Subcutaneous adipose tissue (tissue), 4 donors: ENCODE measurements around the gene CYB561. TPM values are rescaled to one million over a fixed set of nuclear protein-coding genes. Genes with fewer than 3 reads are reported as not detected.

Source experiments
- total RNA-seq, 4 donors: library from RNA; depleted of rRNA; stranded (reverse); fragments of >200 nt; gene quantifications; one replicate each; pipeline ENCODE4 v1.1.0, GENCODE V29; 2016
- TF ChIP-seq, protein P1 (sequence below): fragments of 450-650 bp; IDR thresholded peaks from one replicate; pipeline ENCODE4 v1.5.1; 2016; ENCODE audit warnings: low read depth, mild to moderate bottlenecking, control low read depth, antibody characterized with exemption, moderate library complexity

The CYB561 gene
- total RNA-seq, 4 donors from 2014 or later = 12.7 to 17.9 (median 14.1) TPM

DNA sequence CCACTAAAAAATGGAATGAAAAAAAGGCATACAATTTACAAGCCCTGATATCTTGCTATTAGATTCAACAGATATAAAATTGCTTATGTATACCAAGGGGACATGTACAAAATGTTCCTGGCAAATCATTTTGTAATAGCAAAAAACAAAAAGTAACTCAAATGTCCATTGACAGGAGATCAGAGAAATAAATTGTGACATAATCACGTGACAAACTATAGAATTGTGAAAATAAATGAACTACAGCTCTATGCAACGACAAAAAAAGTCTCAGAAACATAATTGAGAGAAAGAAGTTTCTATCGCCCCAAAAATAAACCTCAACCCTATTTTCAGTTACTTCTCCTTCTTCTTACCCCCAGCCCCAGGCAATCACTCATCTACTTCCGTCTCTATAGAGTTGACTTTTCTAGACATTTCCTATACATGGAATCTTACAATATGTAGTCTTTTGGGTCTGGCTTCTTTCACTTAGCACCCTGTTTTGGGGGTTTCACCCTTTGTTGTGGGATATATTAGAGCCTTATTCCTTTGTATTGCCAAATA is 18.7 kb upstream of the CYB561 start:
- TF ChIP-seq, protein P1, sequence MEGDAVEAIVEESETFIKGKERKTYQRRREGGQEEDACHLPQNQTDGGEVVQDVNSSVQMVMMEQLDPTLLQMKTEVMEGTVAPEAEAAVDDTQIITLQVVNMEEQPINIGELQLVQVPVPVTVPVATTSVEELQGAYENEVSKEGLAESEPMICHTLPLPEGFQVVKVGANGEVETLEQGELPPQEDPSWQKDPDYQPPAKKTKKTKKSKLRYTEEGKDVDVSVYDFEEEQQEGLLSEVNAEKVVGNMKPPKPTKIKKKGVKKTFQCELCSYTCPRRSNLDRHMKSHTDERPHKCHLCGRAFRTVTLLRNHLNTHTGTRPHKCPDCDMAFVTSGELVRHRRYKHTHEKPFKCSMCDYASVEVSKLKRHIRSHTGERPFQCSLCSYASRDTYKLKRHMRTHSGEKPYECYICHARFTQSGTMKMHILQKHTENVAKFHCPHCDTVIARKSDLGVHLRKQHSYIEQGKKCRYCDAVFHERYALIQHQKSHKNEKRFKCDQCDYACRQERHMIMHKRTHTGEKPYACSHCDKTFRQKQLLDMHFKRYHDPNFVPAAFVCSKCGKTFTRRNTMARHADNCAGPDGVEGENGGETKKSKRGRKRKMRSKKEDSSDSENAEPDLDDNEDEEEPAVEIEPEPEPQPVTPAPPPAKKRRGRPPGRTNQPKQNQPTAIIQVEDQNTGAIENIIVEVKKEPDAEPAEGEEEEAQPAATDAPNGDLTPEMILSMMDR = no peak

DNA sequence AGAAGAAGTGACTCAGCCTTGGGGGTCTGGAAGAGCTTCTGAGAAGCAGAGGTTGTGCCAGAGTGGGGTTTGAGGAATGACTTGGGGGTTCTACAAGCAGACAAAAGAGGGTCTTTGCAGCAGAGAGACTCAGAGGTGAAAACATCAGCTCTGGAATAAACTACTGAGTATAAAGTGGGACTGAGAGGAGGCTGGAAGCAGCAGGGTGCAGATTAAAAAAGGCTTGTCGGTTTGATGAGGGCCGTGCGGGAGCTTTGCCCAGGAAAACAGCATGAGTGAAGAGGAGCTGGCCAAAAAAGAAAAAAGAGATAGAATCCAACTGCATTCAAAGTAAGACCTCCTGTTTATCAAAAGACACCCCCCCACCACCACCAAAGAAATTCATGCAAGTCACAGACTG is 17.7 kb upstream of the CYB561 start:
- TF ChIP-seq, protein P1 = no peak

DNA sequence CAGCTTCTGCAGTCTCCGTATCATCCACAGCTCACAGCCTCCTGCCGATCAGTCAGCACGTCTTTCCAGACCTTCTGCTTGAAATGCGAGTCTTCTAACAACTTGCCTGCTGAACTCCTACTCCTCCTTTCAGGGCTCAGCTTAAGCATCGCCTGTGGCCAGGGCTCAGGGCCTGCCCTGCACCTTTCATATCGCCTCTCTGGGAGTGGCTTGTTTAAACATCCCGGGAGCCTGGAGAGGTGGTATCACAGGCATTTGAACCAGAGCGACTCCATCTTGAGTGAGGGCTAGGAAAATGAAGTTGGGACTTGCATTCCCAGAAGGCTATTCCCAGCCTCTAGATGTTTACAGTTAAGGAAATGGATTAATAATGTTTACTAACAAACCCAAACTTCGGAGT is 13.9 kb upstream of the CYB561 start:
- TF ChIP-seq, protein P1 = no peak

DNA sequence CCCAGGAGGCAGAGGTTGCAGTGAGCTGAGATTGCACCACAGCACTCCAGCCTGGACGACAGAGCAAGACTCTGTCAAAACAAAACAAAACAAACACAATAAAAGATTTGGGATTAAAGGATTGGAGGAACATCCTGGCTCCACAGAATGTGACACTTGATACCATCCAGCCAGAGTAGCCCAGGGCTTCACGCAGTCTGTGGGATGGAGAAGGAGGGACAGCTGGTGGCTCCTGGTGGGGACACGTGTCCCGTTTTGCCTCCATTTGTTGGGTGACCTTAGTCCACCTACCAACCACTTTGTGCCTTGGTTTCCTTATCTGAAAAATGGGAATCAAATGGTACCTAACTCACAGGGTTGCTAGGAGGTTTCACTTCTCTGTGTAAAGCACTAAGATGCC is 12.4 kb upstream of the CYB561 start:
- TF ChIP-seq, protein P1 = no peak

DNA sequence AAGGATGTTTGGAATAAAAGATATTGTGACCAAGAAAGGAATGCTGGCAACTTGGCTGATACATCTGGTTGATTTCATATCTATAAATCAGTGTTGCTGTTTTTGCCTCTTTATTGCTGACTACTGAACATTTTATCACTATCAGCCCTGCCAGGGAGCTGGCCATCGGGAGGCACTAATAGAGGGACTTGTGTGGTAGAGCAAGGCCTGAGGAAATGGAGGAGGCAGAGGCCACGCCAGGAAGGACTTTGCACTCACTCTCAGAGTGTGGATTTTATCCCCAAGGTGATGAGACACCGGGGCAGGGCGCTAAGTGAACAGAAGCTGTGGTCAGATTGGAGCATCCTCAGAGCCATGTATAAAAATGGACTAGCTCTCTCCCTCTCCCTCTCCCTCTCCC is 9.3 kb upstream of the CYB561 start:
- TF ChIP-seq, protein P1 = no peak

DNA sequence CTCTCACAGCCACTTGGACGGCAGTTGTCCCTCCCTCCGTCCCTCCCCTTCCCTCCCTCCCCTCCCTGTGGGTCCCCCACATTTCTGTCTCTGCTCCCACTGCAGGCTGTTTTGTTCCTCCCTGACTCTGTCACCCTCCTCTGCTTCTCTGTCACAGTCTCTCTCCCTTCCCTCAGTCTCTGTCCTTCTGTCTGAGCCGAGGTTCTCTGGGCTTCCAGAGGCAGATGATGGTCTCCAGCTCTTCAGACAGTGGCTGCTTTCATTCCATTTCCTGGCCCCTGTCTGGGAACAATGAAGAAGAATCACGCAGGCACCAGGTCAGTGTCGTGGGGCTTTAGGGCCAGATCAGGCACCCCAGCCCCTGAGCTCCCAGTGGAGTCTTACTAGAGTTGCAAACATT is 8.8 kb upstream of the CYB561 start:
- TF ChIP-seq, protein P1 = no peak

DNA sequence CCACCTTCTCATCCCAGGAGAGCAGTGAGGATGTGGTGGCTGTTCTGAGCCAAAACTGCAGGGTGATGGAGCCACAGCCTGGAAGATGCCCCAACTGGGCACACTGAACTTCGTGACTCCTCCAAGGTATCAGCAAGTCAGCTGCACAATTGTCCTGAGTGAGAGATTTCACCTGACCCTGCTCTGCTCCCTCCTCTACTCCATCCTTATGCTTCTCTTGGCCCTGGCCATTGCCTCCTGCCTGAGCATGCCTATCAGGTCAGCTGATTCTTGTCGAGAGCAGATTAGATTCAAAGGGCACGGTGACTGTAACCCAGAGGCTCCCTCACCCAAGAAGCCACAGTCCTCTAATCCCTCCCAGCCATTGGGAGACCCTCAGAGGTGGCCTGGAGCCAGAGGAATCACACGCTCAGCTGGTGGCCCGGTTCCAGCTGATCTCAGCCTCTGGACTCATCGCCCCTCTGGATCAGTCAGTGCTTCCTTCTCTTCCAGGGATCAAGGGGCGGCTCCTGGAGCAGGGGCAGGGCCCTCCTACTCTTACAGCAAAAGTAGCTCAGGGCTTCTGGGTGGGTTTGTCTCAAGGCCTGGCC is 7.0 kb upstream of the CYB561 start:
- TF ChIP-seq, protein P1 = no peak
